Measurements from ENCODE around the gene FBXO31.
A peak's percentile ranks its signal among the peaks of the same experiment; 100 is the strongest.

DNA sequence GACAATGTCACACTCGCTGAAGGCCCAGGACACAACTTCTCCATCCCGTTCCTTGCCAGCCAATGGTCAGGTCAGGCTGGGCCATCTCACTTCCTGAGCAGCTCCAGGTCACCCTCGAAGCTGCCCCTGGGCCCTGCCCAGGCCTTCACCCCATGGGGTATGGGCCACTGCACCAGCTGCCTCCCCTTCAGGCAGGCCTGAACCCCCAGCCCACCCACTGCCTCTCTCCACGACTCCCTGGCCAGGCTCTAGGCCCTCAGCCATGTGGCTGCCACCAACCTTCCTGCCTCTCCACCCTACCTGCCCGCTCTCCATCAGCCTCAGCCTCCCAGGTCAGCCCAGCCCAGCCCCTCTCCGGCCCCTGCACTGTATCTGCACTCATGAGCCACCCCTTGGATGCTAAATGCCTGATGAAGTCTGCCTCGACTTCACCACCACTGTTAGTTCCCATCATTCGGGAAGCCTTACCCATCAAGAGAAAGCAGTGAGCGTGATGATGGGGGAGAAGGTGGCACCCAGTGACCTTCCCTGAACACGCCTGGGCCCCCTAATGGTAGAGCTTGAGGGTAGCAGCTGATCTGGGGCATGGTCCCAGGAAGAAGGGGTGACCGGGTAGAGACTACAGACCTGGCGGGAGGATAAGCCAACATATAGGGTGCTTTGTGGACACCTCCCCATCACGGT, 35.5 kb downstream of the FBXO31 start:
- TF ChIP-seq, protein P1, sequence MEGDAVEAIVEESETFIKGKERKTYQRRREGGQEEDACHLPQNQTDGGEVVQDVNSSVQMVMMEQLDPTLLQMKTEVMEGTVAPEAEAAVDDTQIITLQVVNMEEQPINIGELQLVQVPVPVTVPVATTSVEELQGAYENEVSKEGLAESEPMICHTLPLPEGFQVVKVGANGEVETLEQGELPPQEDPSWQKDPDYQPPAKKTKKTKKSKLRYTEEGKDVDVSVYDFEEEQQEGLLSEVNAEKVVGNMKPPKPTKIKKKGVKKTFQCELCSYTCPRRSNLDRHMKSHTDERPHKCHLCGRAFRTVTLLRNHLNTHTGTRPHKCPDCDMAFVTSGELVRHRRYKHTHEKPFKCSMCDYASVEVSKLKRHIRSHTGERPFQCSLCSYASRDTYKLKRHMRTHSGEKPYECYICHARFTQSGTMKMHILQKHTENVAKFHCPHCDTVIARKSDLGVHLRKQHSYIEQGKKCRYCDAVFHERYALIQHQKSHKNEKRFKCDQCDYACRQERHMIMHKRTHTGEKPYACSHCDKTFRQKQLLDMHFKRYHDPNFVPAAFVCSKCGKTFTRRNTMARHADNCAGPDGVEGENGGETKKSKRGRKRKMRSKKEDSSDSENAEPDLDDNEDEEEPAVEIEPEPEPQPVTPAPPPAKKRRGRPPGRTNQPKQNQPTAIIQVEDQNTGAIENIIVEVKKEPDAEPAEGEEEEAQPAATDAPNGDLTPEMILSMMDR (IDR thresholded peaks at IDR 0.05; ENCODE audit: borderline replicate concordance, extremely low read depth, low read length, poor library complexity, severe bottlenecking) = peak; percentile 37
- TF ChIP-seq EZH2 (IDR thresholded peaks at IDR 0.05; ENCODE audit: borderline replicate concordance, low read depth, low read length, severe bottlenecking) = no peak
